Activated T-cell treated with anti-CD3 and anti-CD28 coated beads, Interleukin-2, amount 50 U/mL, for 24 hours (primary cell): Measurements from ENCODE around the gene PTPRK.

Experiments
- DNase-seq: peaks from one replicate; pipeline ENCODE4 v3.0.0-alpha.2; 2020
- H3K27ac Mint-ChIP-seq: 2 replicates; pipeline ENCODE4 v1.8.0; 2020; ENCODE audit warnings: mild to moderate bottlenecking, mixed read lengths
- H3K27me3 Mint-ChIP-seq: 2 replicates; pipeline ENCODE4 v1.8.0; 2020; ENCODE audit warnings: mixed read lengths
- H3K36me3 Mint-ChIP-seq: 2 replicates; pipeline ENCODE4 v1.8.0; 2020; ENCODE audit warnings: low read depth, mixed read lengths
- H3K4me1 Mint-ChIP-seq: 2 replicates; pipeline ENCODE4 v1.8.0; 2020; ENCODE audit warnings: low read depth, mixed read lengths
- H3K4me3 Mint-ChIP-seq: 2 replicates; pipeline ENCODE4 v1.8.0; 2020; ENCODE audit warnings: mild to moderate bottlenecking, moderate library complexity, mixed read lengths
- H3K9me3 Mint-ChIP-seq: 2 replicates; pipeline ENCODE4 v1.8.0; 2020; ENCODE audit warnings: mixed read lengths

The PTPRK gene

GRCh38 chr6:128252341-128253176 is 267.8 kb downstream of the PTPRK start:
- Mint-ChIP-seq H3K27ac (peak overlapping the region; percentile 79), H3K36me3 (no peaks in the 10 kb centered on the region), H3K4me3 (no peak overlapping the region), H3K4me1 (peaks cover 29% of the 10 kb centered on the region), H3K9me3 (no peaks in the 10 kb centered on the region), H3K27me3 (no peaks in the 10 kb centered on the region)
- peak; percentile 40 for DNase-seq

GRCh38 chr6:128251445-128252340 is 268.7 kb downstream of the PTPRK start:
- Mint-ChIP-seq H3K4me1 (peaks cover 29% of the 10 kb centered on the region), H3K9me3 (no peaks in the 10 kb centered on the region), H3K27me3 (no peaks in the 10 kb centered on the region), H3K27ac (no peak overlapping the region), H3K36me3 (no peaks in the 10 kb centered on the region), H3K4me3 (no peak overlapping the region)
- DNase-seq: no peak

- Mint-ChIP-seq H3K4me1 (peaks cover 29% of the 10 kb centered on the region), H3K27ac (no peak overlapping the region), H3K36me3 (no peaks in the 10 kb centered on the region), H3K4me3 (no peak overlapping the region), H3K9me3 (no peaks in the 10 kb centered on the region), H3K27me3 (no peaks in the 10 kb centered on the region)
- DNase-seq: no peak
These were observed 269.9 kb downstream of the PTPRK start for GRCh38 chr6:128250370-128251070.

- no peak for DNase-seq
- Mint-ChIP-seq H3K4me3 (no peak overlapping the region), H3K9me3 (no peaks in the 10 kb centered on the region), H3K27ac (no peak overlapping the region), H3K36me3 (no peaks in the 10 kb centered on the region), H3K4me1 (peaks cover 36% of the 10 kb centered on the region), H3K27me3 (no peaks in the 10 kb centered on the region)
These were observed 271.0 kb downstream of the PTPRK start for GRCh38 chr6:128249429-128249828.

- no peaks in the 10 kb centered on the region for H3K27me3 Mint-ChIP-seq
- H3K4me3 Mint-ChIP-seq: no peak overlapping the region
- peaks cover 22% of the 10 kb centered on the region for H3K4me1 Mint-ChIP-seq
- H3K36me3 Mint-ChIP-seq: no peaks in the 10 kb centered on the region
- DNase-seq: no peak
- no peaks in the 10 kb centered on the region for H3K9me3 Mint-ChIP-seq
- H3K27ac Mint-ChIP-seq: no peak overlapping the region
These were observed 273.7 kb downstream of the PTPRK start for GRCh38 chr6:128246472-128247260.

- H3K4me3 Mint-ChIP-seq: no peak overlapping the region
- H3K27ac Mint-ChIP-seq: no peak overlapping the region
- H3K4me1 Mint-ChIP-seq: peaks cover 26% of the 10 kb centered on the region
- H3K36me3 Mint-ChIP-seq: no peaks in the 10 kb centered on the region
- no peak for DNase-seq
- no peaks in the 10 kb centered on the region for H3K9me3 Mint-ChIP-seq
- no peaks in the 10 kb centered on the region for H3K27me3 Mint-ChIP-seq
These were observed 275.5 kb downstream of the PTPRK start for GRCh38 chr6:128244751-128245405.

- H3K4me3 Mint-ChIP-seq: no peak overlapping the region
- H3K27ac Mint-ChIP-seq: no peak overlapping the region
- H3K36me3 Mint-ChIP-seq: no peaks in the 10 kb centered on the region
- H3K27me3 Mint-ChIP-seq: no peaks in the 10 kb centered on the region
- peaks cover 29% of the 10 kb centered on the region for H3K4me1 Mint-ChIP-seq
- no peak for DNase-seq
- H3K9me3 Mint-ChIP-seq: no peaks in the 10 kb centered on the region
These were observed 277.5 kb downstream of the PTPRK start for GRCh38 chr6:128242765-128243403.

- Mint-ChIP-seq H3K9me3 (no peaks in the 10 kb centered on the region), H3K27ac (no peak overlapping the region), H3K36me3 (no peaks in the 10 kb centered on the region), H3K4me3 (no peak overlapping the region), H3K27me3 (no peaks in the 10 kb centered on the region), H3K4me1 (peaks cover 29% of the 10 kb centered on the region)
- DNase-seq: no peak
These were observed 279.2 kb downstream of the PTPRK start for GRCh38 chr6:128241216-128241615.

- Mint-ChIP-seq H3K36me3 (no peaks in the 10 kb centered on the region), H3K27me3 (no peaks in the 10 kb centered on the region), H3K27ac (no peak overlapping the region), H3K4me1 (peaks cover 28% of the 10 kb centered on the region), H3K4me3 (no peak overlapping the region), H3K9me3 (no peaks in the 10 kb centered on the region)
- no peak for DNase-seq
These were observed 280.4 kb downstream of the PTPRK start for GRCh38 chr6:128240024-128240428.

GRCh38 chr6:128239146-128239545 is 281.3 kb downstream of the PTPRK start:
- no peak overlapping the region for H3K27ac Mint-ChIP-seq
- peaks cover 19% of the 10 kb centered on the region for H3K4me1 Mint-ChIP-seq
- H3K9me3 Mint-ChIP-seq: no peaks in the 10 kb centered on the region
- H3K4me3 Mint-ChIP-seq: no peak overlapping the region
- no peak for DNase-seq
- no peaks in the 10 kb centered on the region for H3K36me3 Mint-ChIP-seq
- H3K27me3 Mint-ChIP-seq: no peaks in the 10 kb centered on the region

- Mint-ChIP-seq H3K4me1 (peaks cover 16% of the 10 kb centered on the region), H3K27me3 (no peaks in the 10 kb centered on the region), H3K27ac (no peak overlapping the region), H3K36me3 (no peaks in the 10 kb centered on the region), H3K9me3 (no peaks in the 10 kb centered on the region), H3K4me3 (no peak overlapping the region)
- no peak for DNase-seq
These were observed 282.2 kb downstream of the PTPRK start for GRCh38 chr6:128238225-128238624.

- Mint-ChIP-seq H3K27ac (no peak overlapping the region), H3K9me3 (no peaks in the 10 kb centered on the region), H3K36me3 (no peaks in the 10 kb centered on the region), H3K4me3 (no peak overlapping the region), H3K27me3 (no peaks in the 10 kb centered on the region), H3K4me1 (peaks cover 9% of the 10 kb centered on the region)
- DNase-seq: no peak
These were observed 284.8 kb downstream of the PTPRK start for GRCh38 chr6:128235556-128235955.

GRCh38 chr6:128233531-128233930 is 286.9 kb downstream of the PTPRK start:
- Mint-ChIP-seq H3K36me3 (no peaks in the 10 kb centered on the region), H3K4me3 (no peak overlapping the region), H3K9me3 (no peaks in the 10 kb centered on the region), H3K27me3 (no peaks in the 10 kb centered on the region), H3K27ac (no peak overlapping the region), H3K4me1 (no peaks in the 10 kb centered on the region)
- no peak for DNase-seq
